Bronchial epithelial cell (primary cell): ENCODE measurements around the gene KHDC4. TPM values are rescaled to one million over a fixed set of nuclear protein-coding genes. Genes with fewer than 3 reads are reported as not detected.

Experiments
- DNase-seq: peaks from one replicate; pipeline ENCODE4 v3.0.0-alpha.2; 2010; ENCODE audit warnings: low read depth
- FAIRE-seq: peaks from 2 replicates; lab custom pipeline; 2011; peaks lifted over from hg19 to GRCh38; lab: Jason Lieb, UNC
- H3K27me3 ChIP-seq: 2 replicates; pipeline ENCODE4 v1.5.1; 2011; ENCODE audit warnings: low read length; ENCODE audit not compliant: control insufficient read depth, insufficient read depth
- H3K36me3 ChIP-seq: 2 replicates; pipeline ENCODE4 v1.5.1; 2011; ENCODE audit warnings: low read length; ENCODE audit not compliant: control insufficient read depth, insufficient read depth
- H3K4me3 ChIP-seq: 2 replicates; pipeline ENCODE4 v1.5.1; 2011; ENCODE audit warnings: mild to moderate bottlenecking, low read depth, low read length, control low read depth
- total RNA-seq: library from RNA; depleted of rRNA; stranded (reverse); fragments of >200 nt; gene quantifications from 2 replicates; pipeline ENCODE4 v1.2.1, GENCODE V29; 2014
- TF ChIP-seq, protein P1 (sequence below): IDR thresholded peaks from 2 replicates; pipeline ENCODE4 v1.5.1; 2011; ENCODE audit warnings: mild to moderate bottlenecking, moderate library complexity, low read length, control low read depth, inconsistent platforms; ENCODE audit not compliant: insufficient read depth, severe bottlenecking

KHDC4 gene
- total RNA-seq, 1 donor from 2014 or later: 20.3 TPM

DNA sequence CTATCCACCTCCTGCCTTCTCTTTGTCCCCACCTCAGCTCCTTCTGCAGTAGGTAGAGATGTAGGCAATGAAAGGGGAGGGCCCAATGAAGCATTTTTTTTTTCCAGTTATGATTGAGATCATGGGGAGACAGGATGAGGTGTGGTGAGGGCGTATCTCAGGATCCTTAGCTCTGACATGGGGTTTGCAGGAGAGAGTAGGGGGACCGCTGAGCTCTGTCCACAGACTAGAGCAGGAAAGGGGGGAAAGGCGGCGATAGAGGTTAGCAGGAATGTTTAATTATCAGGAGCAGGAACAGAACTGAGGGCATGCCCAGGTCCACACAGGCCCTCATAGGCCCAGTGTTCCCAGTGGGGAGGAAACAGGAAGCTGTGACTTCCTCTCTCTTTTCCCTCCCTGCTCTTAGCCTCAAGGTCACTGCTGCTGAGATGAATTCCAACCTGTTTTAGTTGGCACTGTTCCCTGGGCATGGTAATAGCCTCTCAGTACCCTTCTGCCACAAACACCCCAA, 6.3 kb upstream of the KHDC4 start:
- TF ChIP-seq, protein P1, sequence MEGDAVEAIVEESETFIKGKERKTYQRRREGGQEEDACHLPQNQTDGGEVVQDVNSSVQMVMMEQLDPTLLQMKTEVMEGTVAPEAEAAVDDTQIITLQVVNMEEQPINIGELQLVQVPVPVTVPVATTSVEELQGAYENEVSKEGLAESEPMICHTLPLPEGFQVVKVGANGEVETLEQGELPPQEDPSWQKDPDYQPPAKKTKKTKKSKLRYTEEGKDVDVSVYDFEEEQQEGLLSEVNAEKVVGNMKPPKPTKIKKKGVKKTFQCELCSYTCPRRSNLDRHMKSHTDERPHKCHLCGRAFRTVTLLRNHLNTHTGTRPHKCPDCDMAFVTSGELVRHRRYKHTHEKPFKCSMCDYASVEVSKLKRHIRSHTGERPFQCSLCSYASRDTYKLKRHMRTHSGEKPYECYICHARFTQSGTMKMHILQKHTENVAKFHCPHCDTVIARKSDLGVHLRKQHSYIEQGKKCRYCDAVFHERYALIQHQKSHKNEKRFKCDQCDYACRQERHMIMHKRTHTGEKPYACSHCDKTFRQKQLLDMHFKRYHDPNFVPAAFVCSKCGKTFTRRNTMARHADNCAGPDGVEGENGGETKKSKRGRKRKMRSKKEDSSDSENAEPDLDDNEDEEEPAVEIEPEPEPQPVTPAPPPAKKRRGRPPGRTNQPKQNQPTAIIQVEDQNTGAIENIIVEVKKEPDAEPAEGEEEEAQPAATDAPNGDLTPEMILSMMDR: no peak
- H3K4me3 ChIP-seq: no peak overlapping the region
- DNase-seq (peak; percentile 66), FAIRE-seq (no peak)
- no peaks in the 10 kb centered on the region for H3K27me3 ChIP-seq
- no peaks in the 10 kb centered on the region for H3K36me3 ChIP-seq

GRCh38 chr1:155938220-155938627, 4.0 kb upstream of the KHDC4 start:
- H3K36me3 ChIP-seq: peaks cover 3% of the 10 kb centered on the region
- DNase-seq (peak; percentile 72), FAIRE-seq (no peak)
- no peaks in the 10 kb centered on the region for H3K27me3 ChIP-seq
- TF ChIP-seq, protein P1: peak; percentile 69
- no peak overlapping the region for H3K4me3 ChIP-seq

GRCh38 chr1:155934936-155935590, 850 bp upstream of the KHDC4 start:
- H3K4me3 ChIP-seq: peak overlapping the region; percentile 82
- FAIRE-seq (no peak), DNase-seq (peak; percentile 30)
- TF ChIP-seq, protein P1: no peak
- no peaks in the 10 kb centered on the region for H3K27me3 ChIP-seq
- peaks cover 3% of the 10 kb centered on the region for H3K36me3 ChIP-seq

DNA sequence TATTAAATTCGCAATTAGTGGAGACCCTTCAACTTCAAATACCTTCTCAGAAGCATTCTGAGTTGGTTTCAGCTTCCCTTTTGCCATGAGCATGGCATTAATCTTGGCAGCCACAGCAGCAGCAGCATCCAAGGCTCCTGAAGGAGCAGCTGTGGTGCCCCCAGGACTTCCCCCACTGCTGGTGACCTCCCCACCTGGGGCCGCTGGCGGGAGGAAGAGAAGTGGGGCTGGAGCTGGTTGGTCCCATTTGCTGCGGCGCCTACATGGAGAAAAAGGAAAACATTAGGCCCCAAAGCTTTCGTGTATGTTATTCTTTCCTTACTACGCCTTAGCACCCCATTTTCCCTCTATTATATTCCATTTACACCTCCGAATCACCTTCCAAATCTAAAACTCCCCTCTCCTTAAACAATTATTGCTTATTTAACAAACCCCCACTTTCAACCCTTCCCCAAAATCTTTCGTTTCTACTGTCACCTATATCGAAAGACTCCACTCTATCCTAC, 569 bp downstream of the KHDC4 start:
- Histone ChIP-seq H3K4me3 (peak overlapping the region; percentile 82), H3K36me3 (peaks cover 3% of the 10 kb centered on the region), H3K27me3 (no peaks in the 10 kb centered on the region)
- no peak for DNase-seq
- TF ChIP-seq, protein P1: no peak
- no peak for FAIRE-seq

- FAIRE-seq (no peak), DNase-seq (peak; percentile 43)
- TF ChIP-seq, protein P1: no peak
- Histone ChIP-seq H3K27me3 (no peaks in the 10 kb centered on the region), H3K36me3 (peaks cover 5% of the 10 kb centered on the region), H3K4me3 (no peak overlapping the region)
Observed at GRCh38 chr1:155932487-155932886, 1.7 kb downstream of the KHDC4 start.
